Calu3 (cell line): Measurements from ENCODE around the gene TMEM91. TPM values are rescaled to one million over a fixed set of nuclear protein-coding genes. Genes with fewer than 3 reads are reported as not detected.
"Not testable (repeated sequence)": the region's sequence is repeated elsewhere in the genome, so short reads cannot be mapped to it uniquely, and the experiment has no call there.

Experiments used
- BruUV-seq: library from RNA; stranded (reverse); fragments of 400-500 nt; replicated peaks from 2 replicates; lab custom pipeline; 2021; lab: Mats Ljungman, UMichigan
- CTCF ChIA-PET: fragments of 300-600 bp; sonication (Branson Sonifier 250); formaldehyde crosslinking; loops from one replicate; lab custom pipeline; 2022; ENCODE audit warnings: antibody characterized with exemption; lab: Charles Lee
- DNase-seq: peaks from one replicate; pipeline ENCODE4 v3.0.0; 2022
- H3K27ac Mint-ChIP-seq: one replicate; pipeline ENCODE4 v1.8.0; 2022; ENCODE audit warnings: mixed read lengths; ENCODE audit not compliant: unreplicated experiment
- H3K27me3 Mint-ChIP-seq: one replicate; pipeline ENCODE4 v1.8.0; 2022; ENCODE audit warnings: mixed read lengths; ENCODE audit not compliant: unreplicated experiment
- H3K36me3 Mint-ChIP-seq: one replicate; pipeline ENCODE4 v1.8.0; 2022; ENCODE audit warnings: mild to moderate bottlenecking, moderate library complexity, mixed read lengths; ENCODE audit not compliant: insufficient read depth, unreplicated experiment
- H3K4me1 Mint-ChIP-seq: one replicate; pipeline ENCODE4 v1.8.0; 2022; ENCODE audit warnings: mild to moderate bottlenecking, low read depth, mixed read lengths; ENCODE audit not compliant: unreplicated experiment
- H3K4me3 Mint-ChIP-seq: one replicate; pipeline ENCODE4 v1.8.0; 2022; ENCODE audit warnings: mild to moderate bottlenecking, low read depth, moderate library complexity, mixed read lengths; ENCODE audit not compliant: unreplicated experiment
- H3K9me3 Mint-ChIP-seq: one replicate; pipeline ENCODE4 v1.8.0; 2022; ENCODE audit warnings: low read depth, mixed read lengths; ENCODE audit not compliant: unreplicated experiment
- intact Hi-C: fragments of 100-400 bp; cut with micrococcal nuclease; formaldehyde crosslinking; loops from one replicate; pipeline ENCODE4 v1.10.0; 2022; ENCODE audit not compliant: unreplicated experiment
- total RNA-seq: library from RNA; stranded (reverse); gene quantifications from 2 replicates; pipeline ENCODE4 v1.2.3, GENCODE V29; 2022
- TF ChIP-seq, protein P1 (sequence below): fragments of 200-600 bp; IDR thresholded peaks from one replicate; pipeline ENCODE4 v1.8.0; 2022; ENCODE audit warnings: antibody characterized with exemption; ENCODE audit not compliant: unreplicated experiment

TMEM91 gene
- total RNA-seq, 1 experiment from 2014 or later, result 3.9 TPM

DNA sequence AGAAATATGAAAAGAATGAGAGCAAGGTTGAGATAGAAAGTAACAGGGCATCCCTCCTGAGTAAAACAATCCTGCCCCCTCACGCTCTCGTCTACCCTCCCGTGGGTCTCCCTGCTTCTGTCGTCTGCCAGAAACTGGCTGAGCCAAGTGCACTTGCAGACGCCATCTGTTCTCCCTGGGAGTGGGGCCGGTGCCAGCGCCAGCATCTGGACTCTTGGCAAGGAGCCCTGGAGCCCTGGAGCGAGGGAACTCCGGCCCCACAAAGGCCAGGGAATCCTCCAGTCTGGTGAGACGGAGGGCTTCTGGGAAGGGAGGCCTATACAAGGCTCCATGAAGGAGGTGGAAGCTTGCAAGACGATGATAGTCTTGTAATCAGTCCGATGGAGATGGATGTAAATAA is 2.3 kb upstream of the TMEM91 start:
- intact Hi-C loops, result no loop called here
- CTCF ChIA-PET, result no interaction called here
- BruUV-seq, result no TSS peak
- no peak overlapping the region for H3K4me3 Mint-ChIP-seq
- H3K27me3 Mint-ChIP-seq, result no peaks in the 10 kb centered on the region
- TF ChIP-seq, protein P1, sequence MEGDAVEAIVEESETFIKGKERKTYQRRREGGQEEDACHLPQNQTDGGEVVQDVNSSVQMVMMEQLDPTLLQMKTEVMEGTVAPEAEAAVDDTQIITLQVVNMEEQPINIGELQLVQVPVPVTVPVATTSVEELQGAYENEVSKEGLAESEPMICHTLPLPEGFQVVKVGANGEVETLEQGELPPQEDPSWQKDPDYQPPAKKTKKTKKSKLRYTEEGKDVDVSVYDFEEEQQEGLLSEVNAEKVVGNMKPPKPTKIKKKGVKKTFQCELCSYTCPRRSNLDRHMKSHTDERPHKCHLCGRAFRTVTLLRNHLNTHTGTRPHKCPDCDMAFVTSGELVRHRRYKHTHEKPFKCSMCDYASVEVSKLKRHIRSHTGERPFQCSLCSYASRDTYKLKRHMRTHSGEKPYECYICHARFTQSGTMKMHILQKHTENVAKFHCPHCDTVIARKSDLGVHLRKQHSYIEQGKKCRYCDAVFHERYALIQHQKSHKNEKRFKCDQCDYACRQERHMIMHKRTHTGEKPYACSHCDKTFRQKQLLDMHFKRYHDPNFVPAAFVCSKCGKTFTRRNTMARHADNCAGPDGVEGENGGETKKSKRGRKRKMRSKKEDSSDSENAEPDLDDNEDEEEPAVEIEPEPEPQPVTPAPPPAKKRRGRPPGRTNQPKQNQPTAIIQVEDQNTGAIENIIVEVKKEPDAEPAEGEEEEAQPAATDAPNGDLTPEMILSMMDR, result no peak
- peaks cover 22% of the 10 kb centered on the region for H3K4me1 Mint-ChIP-seq
- DNase-seq, result no peak
- H3K27ac Mint-ChIP-seq, result no peak overlapping the region
- no peaks in the 10 kb centered on the region for H3K9me3 Mint-ChIP-seq
- H3K36me3 Mint-ChIP-seq, result peaks cover 16% of the 10 kb centered on the region

DNA sequence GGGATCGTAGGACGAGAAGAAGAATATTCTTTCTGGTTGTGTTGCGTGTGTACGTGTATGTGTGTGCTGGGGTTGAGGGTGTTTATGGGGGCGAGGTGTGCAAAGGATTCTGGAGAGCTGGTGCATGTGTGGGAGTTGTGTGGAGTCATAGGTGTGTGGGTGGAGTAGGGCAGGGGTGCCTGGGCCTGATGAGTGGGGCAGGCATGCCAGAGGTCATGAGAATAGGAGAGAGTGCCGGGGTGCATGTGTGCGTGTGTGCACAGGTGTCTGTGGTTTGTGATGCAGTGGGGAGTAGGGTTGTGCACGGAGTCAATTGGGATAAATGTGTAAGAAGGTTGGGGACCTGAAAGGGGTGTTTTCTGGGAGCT is 649 bp downstream of the TMEM91 start:
- no peaks in the 10 kb centered on the region for H3K27me3 Mint-ChIP-seq
- intact Hi-C loops, result no loop called here
- TF ChIP-seq, protein P1, result no peak
- no peaks in the 10 kb centered on the region for H3K9me3 Mint-ChIP-seq
- DNase-seq, result no peak
- peak overlapping the region; percentile 69 for H3K4me3 Mint-ChIP-seq
- no TSS peak for BruUV-seq
- CTCF ChIA-PET, result interaction anchor here (0.9 kb wide), 1 partner anchor 9 kb away, joined by 5 read pairs; no protein-coding TSS in a partner anchor
- H3K27ac Mint-ChIP-seq, result peak overlapping the region; percentile 11
- H3K36me3 Mint-ChIP-seq, result peaks cover 16% of the 10 kb centered on the region
- H3K4me1 Mint-ChIP-seq, result peaks cover 22% of the 10 kb centered on the region

DNA sequence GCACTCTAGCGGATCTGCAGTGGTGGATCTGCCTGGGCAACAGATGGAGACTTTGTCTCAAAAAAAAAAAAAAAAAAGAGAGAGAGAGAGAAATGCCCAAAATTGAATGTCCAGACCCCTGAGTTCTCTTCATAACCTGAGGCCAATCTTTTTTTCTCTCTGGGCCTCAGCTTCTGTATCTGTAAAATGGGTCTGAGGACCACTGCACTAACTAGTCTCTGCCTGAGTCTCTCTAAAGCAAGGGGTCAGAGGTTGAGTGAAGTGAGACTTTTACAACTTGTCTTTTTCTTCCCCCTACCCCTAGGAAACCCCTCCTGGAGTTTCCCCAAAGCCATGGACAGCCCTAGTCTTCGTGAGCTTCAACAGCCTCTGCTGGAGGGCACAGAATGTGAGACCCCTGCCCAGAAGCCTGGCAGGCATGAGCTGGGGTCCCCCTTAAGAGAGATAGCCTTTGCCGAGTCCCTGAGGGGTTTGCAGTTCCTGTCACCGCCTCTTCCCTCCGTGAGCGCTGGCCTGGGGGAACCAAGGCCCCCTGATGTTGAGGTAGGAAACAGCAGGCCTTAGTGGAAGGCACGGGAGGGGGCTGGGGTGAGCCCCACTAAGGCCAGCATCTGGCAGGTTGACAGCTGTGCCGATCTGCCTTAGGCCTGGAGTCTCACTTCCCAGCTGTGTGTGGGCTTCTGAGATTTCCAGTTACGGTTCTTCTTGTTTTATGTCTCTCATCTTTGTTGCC is 1.8 kb downstream of the TMEM91 start:
- CTCF ChIA-PET, result interaction anchor here (0.6 to 0.7 kb wide), 2 partner anchors 10 to 31 kb away, joined by 3 to 9 read pairs; no protein-coding TSS in a partner anchor
- no peak overlapping the region for H3K27ac Mint-ChIP-seq
- DNase-seq, result no peak
- no TSS peak for BruUV-seq
- TF ChIP-seq, protein P1, result no peak
- no peaks in the 10 kb centered on the region for H3K9me3 Mint-ChIP-seq
- peaks cover 16% of the 10 kb centered on the region for H3K36me3 Mint-ChIP-seq
- peaks cover 22% of the 10 kb centered on the region for H3K4me1 Mint-ChIP-seq
- no peaks in the 10 kb centered on the region for H3K27me3 Mint-ChIP-seq
- intact Hi-C loops, result no loop called here
- no peak overlapping the region for H3K4me3 Mint-ChIP-seq

DNA sequence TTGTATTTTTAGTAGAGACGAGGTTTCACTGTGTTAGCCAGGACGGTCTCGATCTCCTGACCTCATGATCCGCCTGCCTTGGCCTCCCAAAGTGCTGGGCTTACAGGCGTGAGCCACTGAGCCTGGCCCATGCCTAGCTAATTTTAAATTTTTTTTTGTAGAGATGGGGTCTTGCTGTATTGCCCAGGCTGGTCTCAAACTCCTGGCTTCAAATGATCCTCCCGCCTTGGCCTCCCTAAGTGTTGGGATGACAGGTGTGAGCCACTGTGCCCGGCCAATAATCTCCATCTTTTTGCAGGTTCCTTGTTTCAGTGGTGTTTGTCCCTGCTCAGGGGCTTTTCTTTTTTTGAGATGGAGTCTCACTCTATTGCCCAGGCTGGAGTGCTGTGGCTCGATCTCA is 5.2 kb downstream of the TMEM91 start:
- DNase-seq, H3K9me3 Mint-ChIP-seq, intact Hi-C loops, H3K27ac Mint-ChIP-seq, H3K27me3 Mint-ChIP-seq, BruUV-seq, H3K4me3 Mint-ChIP-seq, H3K4me1 Mint-ChIP-seq: not testable (repeated sequence)
- peaks cover 19% of the 10 kb centered on the region for H3K36me3 Mint-ChIP-seq
- CTCF ChIA-PET, result interaction anchor here (0.6 kb wide), 2 partner anchors 67 to 372 kb away, joined by 3 read pairs; no protein-coding TSS in a partner anchor

DNA sequence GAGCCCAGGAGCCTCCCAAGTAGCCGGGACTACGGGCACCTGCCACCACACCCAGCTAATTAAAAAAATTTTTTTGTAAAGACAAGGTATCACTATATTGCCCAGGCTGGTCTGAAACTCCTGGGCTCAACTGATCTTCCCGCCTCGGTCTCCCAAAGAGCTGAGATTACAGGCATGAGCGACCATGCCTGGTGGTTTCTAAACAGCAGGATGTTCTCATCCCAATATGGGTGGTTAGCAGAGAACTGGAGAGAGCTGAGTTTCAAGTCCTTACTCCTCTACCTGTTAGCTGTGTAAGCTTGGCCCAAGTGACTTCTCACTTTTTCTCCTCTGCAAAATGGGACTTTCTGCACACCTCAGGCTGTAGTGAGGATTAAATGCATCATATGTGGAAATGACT is 8.0 kb downstream of the TMEM91 start:
- TF ChIP-seq, protein P1, result no peak
- DNase-seq, result no peak
- H3K27ac Mint-ChIP-seq, result no peak overlapping the region
- no peaks in the 10 kb centered on the region for H3K27me3 Mint-ChIP-seq
- peaks cover 10% of the 10 kb centered on the region for H3K36me3 Mint-ChIP-seq
- intact Hi-C loops, result no loop called here
- H3K9me3 Mint-ChIP-seq, result no peaks in the 10 kb centered on the region
- no peaks in the 10 kb centered on the region for H3K4me1 Mint-ChIP-seq
- no peak overlapping the region for H3K4me3 Mint-ChIP-seq
- CTCF ChIA-PET, result interaction anchor here (0.7 kb wide), 1 partner anchor 68 kb away, joined by 3 read pairs; no protein-coding TSS in a partner anchor
- BruUV-seq, result no TSS peak
